Loucy (cell line): ENCODE results near the gene SPTLC1.
"Not testable (repeated sequence)": the region's sequence is repeated elsewhere in the genome, so short reads cannot be mapped to it uniquely, and the experiment has no call there.

Experiments used
- H2AFZ ChIP-seq: fragments of 200-600 bp; sonication (generic); 2 replicates; pipeline ENCODE4 v1.6.0; 2016; ENCODE audit warnings: antibody characterized with exemption, mild to moderate bottlenecking, low read length, moderate library complexity
- H3F3A ChIP-seq: fragments of 200-600 bp; 2 replicates; pipeline ENCODE4 v1.6.0; 2016; ENCODE audit warnings: antibody characterized with exemption, low read depth, mild to moderate bottlenecking
- H3K27me3 ChIP-seq: fragments of 200-600 bp; sonication (generic); 2 replicates; pipeline ENCODE4 v1.6.1; 2014; ENCODE audit warnings: low read length, mild to moderate bottlenecking; ENCODE audit not compliant: insufficient read depth, poor library complexity, severe bottlenecking
- H3K36me3 ChIP-seq: fragments of 200-600 bp; sonication (generic); 2 replicates; pipeline ENCODE4 v1.6.1; 2016; ENCODE audit warnings: low read length; ENCODE audit not compliant: insufficient read depth
- H3K4me1 ChIP-seq: fragments of 200-600 bp; sonication (generic); 2 replicates; pipeline ENCODE4 v1.5.1; 2014; ENCODE audit warnings: low read length, mild to moderate bottlenecking; ENCODE audit not compliant: insufficient read depth, poor library complexity, severe bottlenecking
- H3K4me2 ChIP-seq: fragments of 200-600 bp; sonication (generic); 2 replicates; pipeline ENCODE4 v1.6.0; 2014; ENCODE audit warnings: antibody characterized with exemption, low read length, low read depth, mild to moderate bottlenecking; ENCODE audit not compliant: poor library complexity, severe bottlenecking
- H3K4me3 ChIP-seq: fragments of 200-600 bp; sonication (generic); 2 replicates; pipeline ENCODE4 v1.5.1; 2014; ENCODE audit warnings: low read length, mild to moderate bottlenecking, mixed read lengths; ENCODE audit not compliant: poor library complexity, severe bottlenecking
- H3K79me2 ChIP-seq: fragments of 200-600 bp; sonication (generic); 2 replicates; pipeline ENCODE4 v1.6.1; 2014; ENCODE audit warnings: low read length; ENCODE audit not compliant: insufficient read depth
- H3K9ac ChIP-seq: fragments of 200-600 bp; sonication (generic); 2 replicates; pipeline ENCODE4 v1.6.0; 2014; ENCODE audit warnings: mild to moderate bottlenecking, low read depth, low read length, moderate library complexity; ENCODE audit not compliant: poor library complexity, severe bottlenecking
- H3K9me2 ChIP-seq: fragments of 200-600 bp; sonication (generic); replicated peaks from 2 replicates; pipeline ENCODE4 v1.6.1; 2016; ENCODE audit warnings: low read depth, low read length, mixed read lengths
- H3K9me3 ChIP-seq: fragments of 200-600 bp; sonication (generic); 2 replicates; pipeline ENCODE4 v1.6.1; 2014; ENCODE audit warnings: mild to moderate bottlenecking, antibody characterized with exemption, low read length, low read depth; ENCODE audit not compliant: insufficient read depth
- H4K20me1 ChIP-seq: fragments of 200-600 bp; sonication (generic); 2 replicates; pipeline ENCODE4 v1.6.0; 2014; ENCODE audit warnings: antibody characterized with exemption, low read length, mild to moderate bottlenecking; ENCODE audit not compliant: insufficient read depth, poor library complexity, severe bottlenecking
- CTCF ChIP-seq: fragments of 200-600 bp; sonication (generic); conservative IDR thresholded peaks from 2 replicates; pipeline ENCODE4 v1.5.1; 2014; ENCODE audit warnings: mild to moderate bottlenecking, antibody characterized with exemption, low read length
- EZH2phosphoT487 ChIP-seq: fragments of 200-600 bp; IDR thresholded peaks from 2 replicates; pipeline ENCODE4 v1.6.1; 2018; ENCODE audit warnings: antibody characterized with exemption, mild to moderate bottlenecking, moderate library complexity, borderline replicate concordance

The SPTLC1 gene

GRCh38 chr9:92026206-92027002 lies 88.8 kb downstream of the SPTLC1 start:
- Histone ChIP-seq H3K9ac (no peak overlapping the region), H3K4me1 (no peaks in the 10 kb centered on the region), H3K4me3 (no peak overlapping the region), H3K9me3 (no peaks in the 10 kb centered on the region), H3K79me2 (no peaks in the 10 kb centered on the region), H3K4me2 (no peak overlapping the region), H2AFZ (no peak overlapping the region), H4K20me1 (no peaks in the 10 kb centered on the region), H3K9me2 (no peaks in the 10 kb centered on the region), H3F3A (no peaks in the 10 kb centered on the region), H3K36me3 (no peaks in the 10 kb centered on the region), H3K27me3 (no peaks in the 10 kb centered on the region)
- TF ChIP-seq EZH2phosphoT487, result no peak
- no peak for TF ChIP-seq CTCF

DNA sequence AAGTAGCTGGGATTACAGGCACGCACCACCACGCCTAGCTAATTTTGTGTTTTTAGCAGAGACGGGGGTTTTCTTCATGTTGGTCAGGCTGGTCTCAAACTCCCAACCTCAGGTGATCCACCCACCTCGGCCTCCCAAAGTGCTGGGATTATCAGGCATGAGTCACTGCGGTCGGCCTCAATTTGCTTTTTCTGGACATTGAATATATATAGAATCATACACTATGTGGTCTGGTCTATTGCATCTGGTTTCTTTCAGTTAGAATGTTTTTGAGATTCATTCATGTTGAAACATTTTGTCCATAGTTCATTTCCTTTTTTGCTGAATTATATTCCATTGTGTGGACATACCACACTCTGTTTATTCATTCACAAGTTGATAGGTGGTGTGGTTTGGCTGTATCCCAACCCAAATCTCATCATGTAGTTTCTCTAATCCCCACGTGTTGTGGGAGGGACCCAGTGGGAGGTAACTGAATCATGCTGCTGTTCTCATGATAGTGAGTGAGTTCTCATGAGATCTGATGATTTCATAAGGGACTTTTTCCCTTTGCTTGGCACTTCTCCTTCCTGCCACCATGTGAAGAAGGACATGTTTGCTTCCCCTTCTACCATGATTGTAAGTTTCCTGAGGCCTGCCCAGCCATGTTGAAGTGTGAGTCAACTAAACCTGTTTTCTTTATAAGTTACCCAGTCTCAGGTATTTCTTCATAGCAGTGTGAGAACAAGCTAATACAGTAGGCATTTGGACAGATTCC lies 93.2 kb downstream of the SPTLC1 start:
- H3K4me3 ChIP-seq, H3K9me3 ChIP-seq, H3K4me2 ChIP-seq, H3K27me3 ChIP-seq, H3F3A ChIP-seq, H3K79me2 ChIP-seq, H3K9ac ChIP-seq, H2AFZ ChIP-seq, H3K9me2 ChIP-seq, H3K36me3 ChIP-seq, H4K20me1 ChIP-seq, H3K4me1 ChIP-seq: not testable (repeated sequence)

- no peaks in the 10 kb centered on the region for H3K36me3 ChIP-seq
Observed at GRCh38 chr9:92019658-92020057, 95.6 kb downstream of the SPTLC1 start.

More at GRCh38 chr9:92019658-92020057, 95.6 kb downstream of the SPTLC1 start:
- Histone ChIP-seq H3K9ac (no peak overlapping the region), H3K27me3 (peaks cover 3% of the 10 kb centered on the region), H3K9me3 (no peaks in the 10 kb centered on the region), H3K4me1 (no peaks in the 10 kb centered on the region), H3K79me2 (no peaks in the 10 kb centered on the region), H2AFZ (no peak overlapping the region), H3K4me3 (no peak overlapping the region), H3K9me2 (no peaks in the 10 kb centered on the region), H3K4me2 (no peak overlapping the region), H4K20me1 (no peaks in the 10 kb centered on the region), H3F3A (no peaks in the 10 kb centered on the region)
- no peak for TF ChIP-seq CTCF
- no peak for TF ChIP-seq EZH2phosphoT487
